Activated naive CD4-positive, alpha-beta T cell treated with anti-CD3 and anti-CD28 coated beads, Interleukin-2, amount 50 U/mL, for 72 hours (primary cell): ENCODE results near the gene OXCT2. TPM values are rescaled to one million over a fixed set of nuclear protein-coding genes. Genes with fewer than 3 reads are reported as not detected.

ENCODE experiments used
- ATAC-seq, 2 donors: fragments of 150-1000 bp; cut with Tn5 transposase; 2 replicates each; pipeline ENCODE4 v1.10.0; 2021; ENCODE audit warnings: mild to moderate bottlenecking in 2 of 2, moderate library complexity in 2 of 2
- DNase-seq, 2 donors: peaks; one replicate each; pipeline ENCODE4 v3.0.0; 2021 to 2022; ENCODE audit warnings: low spot score in 2 of 2
- H3K27ac Mint-ChIP-seq, 2 donors: one replicate each; pipeline ENCODE4 v1.8.0; 2022; ENCODE audit warnings: mild to moderate bottlenecking in 2 of 2, mixed read lengths in 2 of 2
- H3K36me3 Mint-ChIP-seq, 2 donors: one replicate each; pipeline ENCODE4 v1.8.0; 2022; ENCODE audit warnings: mixed read lengths in 2 of 2
- H3K9me3 Mint-ChIP-seq, 2 donors: one replicate each; pipeline ENCODE4 v1.8.0; 2022; ENCODE audit warnings: mixed read lengths in 2 of 2
- total RNA-seq, 2 donors: library from RNA; stranded (reverse); gene quantifications; one replicate each; pipeline ENCODE4 v1.2.3, GENCODE V29; 2022

OXCT2 gene
- total RNA-seq, 2 donors from 2014 or later = 1.2 to 2.9 TPM

DNA sequence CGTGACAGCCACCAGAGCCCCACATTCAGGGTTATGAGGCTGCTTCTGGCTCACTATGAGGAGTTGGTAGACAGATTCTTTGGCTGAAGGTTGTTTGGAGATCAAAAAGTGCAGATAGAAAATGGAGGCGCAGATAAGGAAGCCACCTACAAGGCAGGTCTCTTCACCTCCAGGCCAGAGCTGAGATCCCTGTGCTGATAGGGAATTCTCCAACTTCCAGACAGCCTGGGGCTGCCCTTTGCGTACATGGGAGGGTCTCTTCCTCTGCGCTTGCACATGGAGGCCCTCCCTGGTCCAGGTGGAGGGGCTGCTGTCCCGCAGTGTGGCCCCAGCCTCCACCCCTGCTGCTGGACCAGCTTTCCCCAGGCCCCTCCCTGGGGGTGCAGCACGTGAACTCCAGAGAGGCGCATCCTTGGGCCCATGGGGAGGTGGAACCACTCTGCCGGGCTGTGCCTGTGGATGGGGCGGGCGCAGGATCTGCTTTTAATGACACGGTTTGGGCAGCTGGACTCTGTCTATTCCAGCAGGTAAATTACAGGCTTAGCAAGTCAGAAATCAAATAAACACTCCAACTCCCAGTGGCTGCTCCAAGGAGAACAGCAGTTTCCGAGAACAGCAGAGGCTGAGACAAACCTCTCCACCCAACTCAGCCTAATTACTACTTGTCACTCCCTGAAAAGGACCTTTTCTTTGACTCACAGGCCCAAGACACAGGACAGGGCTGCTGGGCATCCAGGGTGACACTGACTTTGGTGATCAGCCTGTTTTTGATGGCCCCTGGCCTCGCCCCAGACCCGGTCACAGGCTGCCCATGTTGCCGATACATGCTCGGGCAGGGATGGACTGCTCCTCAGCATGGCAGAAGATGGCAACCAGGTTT, 12.4 kb downstream of the OXCT2 start:
- Mint-ChIP-seq H3K27ac (peak overlapping the region in 1 of 2 donors; percentile 50), H3K36me3 (peaks cover 0 to 22% of the 10 kb centered on the region in 2 donors), H3K9me3 (no peaks in the 10 kb centered on the region)
- ATAC-seq = no peak
- no peak for DNase-seq

- H3K27ac Mint-ChIP-seq = no peak overlapping the region
- ATAC-seq = no peak
- no peaks in the 10 kb centered on the region for H3K9me3 Mint-ChIP-seq
- peaks cover under 1 to 27% of the 10 kb centered on the region in 2 donors for H3K36me3 Mint-ChIP-seq
- no peak for DNase-seq
These were observed 13.6 kb downstream of the OXCT2 start for GRCh38 chr1:39757501-39757900.

GRCh38 chr1:39755965-39756659, 15.0 kb downstream of the OXCT2 start:
- Mint-ChIP-seq H3K27ac (peak overlapping the region in 1 of 2 donors; percentile 84), H3K9me3 (no peaks in the 10 kb centered on the region), H3K36me3 (peaks cover 6 to 27% of the 10 kb centered on the region in 2 donors)
- DNase-seq (no peak), ATAC-seq (no peak)

- DNase-seq = no peak
- H3K27ac Mint-ChIP-seq = no peak overlapping the region
- peaks cover 6 to 36% of the 10 kb centered on the region in 2 donors for H3K36me3 Mint-ChIP-seq
- ATAC-seq = no peak
- H3K9me3 Mint-ChIP-seq = no peaks in the 10 kb centered on the region
These were observed 16.1 kb downstream of the OXCT2 start for GRCh38 chr1:39754906-39755504.

DNA sequence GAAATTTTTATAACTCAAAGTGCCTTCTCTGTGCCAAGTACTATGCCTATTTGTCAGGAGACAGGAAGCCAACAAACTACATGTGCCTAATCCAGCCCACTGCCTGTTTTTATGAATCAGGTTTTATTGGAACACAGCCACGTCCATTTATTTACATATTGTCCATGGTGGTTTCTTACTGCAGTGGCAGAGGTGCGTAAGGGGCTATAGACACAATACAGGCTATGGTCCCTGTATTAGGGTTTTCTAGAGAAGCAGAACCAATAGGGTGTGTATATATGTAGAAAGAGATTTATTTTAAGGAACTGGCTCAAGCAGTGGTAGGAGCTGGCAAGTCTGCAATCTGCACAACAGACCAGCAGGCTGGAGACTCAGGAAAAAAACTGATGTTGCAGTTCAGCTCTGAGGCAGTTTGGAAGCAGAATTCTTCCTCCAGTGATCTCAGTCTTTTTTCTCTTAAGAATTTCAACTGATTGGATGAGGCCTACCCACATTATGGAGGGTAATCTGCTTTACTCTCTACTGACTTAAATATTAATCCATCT, 17.1 kb downstream of the OXCT2 start:
- Mint-ChIP-seq H3K27ac (no peak overlapping the region), H3K9me3 (no peaks in the 10 kb centered on the region), H3K36me3 (peaks cover 14 to 31% of the 10 kb centered on the region in 2 donors)
- ATAC-seq = no peak
- DNase-seq = no peak

GRCh38 chr1:39753132-39754025, 17.8 kb downstream of the OXCT2 start:
- Mint-ChIP-seq H3K27ac (no peak overlapping the region), H3K36me3 (peaks cover 14 to 29% of the 10 kb centered on the region in 2 donors), H3K9me3 (no peaks in the 10 kb centered on the region)
- ATAC-seq (no peak), DNase-seq (no peak)

DNA sequence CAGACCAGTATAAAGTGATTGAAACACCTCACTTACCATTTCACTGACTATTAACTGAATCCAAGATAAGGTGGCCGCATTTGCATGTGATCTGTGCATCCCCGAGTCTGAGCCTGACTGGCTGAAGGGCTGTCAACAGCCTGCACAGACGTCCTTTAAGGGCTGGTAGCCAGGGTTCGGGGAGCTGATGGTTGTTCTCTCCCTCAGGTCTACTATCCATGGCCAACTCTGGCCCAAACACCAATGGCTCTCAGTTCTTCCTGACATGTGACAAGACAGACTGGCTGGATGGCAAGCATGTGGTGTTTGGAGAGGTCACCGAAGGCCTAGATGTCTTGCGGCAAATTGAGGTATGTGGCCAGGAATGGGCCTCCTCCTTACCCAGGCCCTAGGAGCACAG, 18.4 kb downstream of the OXCT2 start:
- no peak for ATAC-seq
- Mint-ChIP-seq H3K27ac (no peak overlapping the region), H3K9me3 (no peaks in the 10 kb centered on the region), H3K36me3 (peaks cover 14 to 32% of the 10 kb centered on the region in 2 donors)
- no peak for DNase-seq

GRCh38 chr1:39751595-39751994, 19.6 kb downstream of the OXCT2 start:
- no peak overlapping the region for H3K27ac Mint-ChIP-seq

DNA sequence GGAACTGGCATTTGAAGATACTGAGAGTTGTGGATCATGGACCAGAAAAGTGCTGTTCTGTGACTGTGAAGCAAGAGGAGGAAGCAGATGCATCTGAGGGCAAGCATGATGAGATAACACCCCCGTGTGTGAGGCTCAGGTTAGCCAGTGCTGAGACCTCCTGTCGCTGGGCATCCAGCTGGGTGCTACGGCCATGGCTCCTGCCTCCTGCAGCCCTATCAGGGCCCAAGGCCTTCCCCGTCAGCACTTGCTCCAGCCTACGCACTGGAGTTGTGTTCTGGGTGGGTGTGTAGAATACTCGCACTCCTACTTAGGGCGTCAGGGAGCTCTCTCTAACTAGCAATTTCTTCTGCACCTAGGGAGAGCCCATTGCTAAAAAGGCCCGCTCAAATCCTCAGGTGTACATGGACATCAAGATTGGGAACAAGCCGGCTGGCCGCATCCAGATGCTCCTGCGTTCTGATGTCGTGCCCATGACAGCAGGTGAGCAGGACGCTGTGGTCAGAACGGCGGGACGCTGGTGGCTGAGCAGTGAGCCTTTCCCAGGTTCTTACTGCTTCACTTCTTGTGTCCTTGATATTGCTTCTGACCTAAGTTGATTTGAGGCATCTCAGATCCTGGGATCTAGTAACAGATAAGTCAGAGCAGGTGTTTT, 26.0 kb downstream of the OXCT2 start:
- peaks cover 27 to 30% of the 10 kb centered on the region in 2 donors for H3K36me3 Mint-ChIP-seq
- no peak for ATAC-seq
- no peak overlapping the region for H3K27ac Mint-ChIP-seq
- no peak for DNase-seq
- no peaks in the 10 kb centered on the region for H3K9me3 Mint-ChIP-seq

More at GRCh38 chr1:39751595-39751994, 19.6 kb downstream of the OXCT2 start:
- DNase-seq = no peak
- ATAC-seq = no peak
- H3K9me3 Mint-ChIP-seq = no peaks in the 10 kb centered on the region
- H3K36me3 Mint-ChIP-seq = peaks cover 19 to 33% of the 10 kb centered on the region in 2 donors

GRCh38 chr1:39738622-39739366, 32.4 kb downstream of the OXCT2 start, which contains the start of gene PPIE:
PPIE (plus strand) TSS chr1:39738882; CDS start chr1:39738901, 19 bp downstream.
- ATAC-seq = peak; percentile 97 to 99
- DNase-seq = peak; percentile 91 to 92
- Mint-ChIP-seq H3K27ac (peak within 1 kb of the TSS; percentile 89 to 97), H3K36me3 (peaks cover 22 to 28% of the 10 kb centered on the region in 2 donors), H3K9me3 (peaks cover 0 to 10% of the 10 kb centered on the region in 2 donors)

GRCh38 chr1:39737546-39738169, 33.5 kb downstream of the OXCT2 start:
- ATAC-seq (no peak), DNase-seq (no peak)
- Mint-ChIP-seq H3K27ac (no peak overlapping the region), H3K36me3 (peaks cover 22 to 28% of the 10 kb centered on the region in 2 donors), H3K9me3 (peaks cover 0 to 10% of the 10 kb centered on the region in 2 donors)

DNA sequence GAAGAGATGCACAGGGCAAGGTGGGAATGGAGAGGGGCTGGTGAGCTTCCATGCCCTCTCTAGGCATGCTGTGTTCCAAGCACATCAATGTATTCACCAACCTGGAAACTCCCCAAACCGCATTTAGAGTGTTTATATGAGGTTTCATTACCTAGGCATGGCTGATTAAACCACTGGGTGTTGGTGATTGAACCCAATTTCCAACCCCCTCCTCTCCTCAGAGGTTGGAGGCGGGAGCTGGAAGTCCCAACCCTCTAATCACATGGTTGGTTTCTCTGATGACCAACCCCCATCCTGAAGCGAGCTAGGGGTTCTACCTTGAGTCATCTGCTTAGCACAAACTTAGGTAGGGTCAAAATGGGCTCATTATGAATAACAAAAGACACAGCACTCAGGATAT, 35.4 kb downstream of the OXCT2 start:
- DNase-seq (no peak), ATAC-seq (peak; percentile 24 to 29)
- H3K36me3 Mint-ChIP-seq = peaks cover 13 to 20% of the 10 kb centered on the region in 2 donors
- H3K27ac Mint-ChIP-seq = no peak overlapping the region
- peaks cover 0 to 10% of the 10 kb centered on the region in 2 donors for H3K9me3 Mint-ChIP-seq

- no peak for DNase-seq
- Mint-ChIP-seq H3K9me3 (peaks cover 0 to 10% of the 10 kb centered on the region in 2 donors), H3K27ac (no peak overlapping the region), H3K36me3 (peaks cover 0 to 6% of the 10 kb centered on the region in 2 donors)
- peak in 1 of 2 donors; percentile 51 for ATAC-seq
These were observed 38.0 kb downstream of the OXCT2 start for GRCh38 chr1:39733161-39733560.

DNA sequence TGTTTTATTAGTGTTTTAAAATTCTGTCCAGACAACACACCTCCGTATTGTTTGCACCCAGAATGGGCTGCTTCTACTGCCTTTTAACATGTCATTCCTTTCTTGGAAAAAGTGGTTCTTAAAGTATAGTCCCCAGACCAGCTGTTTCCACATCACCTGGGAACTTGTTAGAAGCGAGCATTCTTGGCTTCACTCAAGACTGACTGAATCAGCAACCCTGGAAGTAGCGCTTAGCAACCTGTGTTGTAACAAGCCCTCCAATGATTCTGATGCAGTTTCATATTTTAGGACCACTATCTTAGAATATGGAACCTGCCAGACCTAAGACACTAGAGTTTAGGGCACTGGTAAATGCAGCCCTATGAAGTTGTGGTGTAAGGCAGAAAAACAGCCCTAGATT, 38.4 kb downstream of the OXCT2 start:
- H3K27ac Mint-ChIP-seq = no peak overlapping the region
- ATAC-seq (peak in 1 of 2 donors; percentile 31), DNase-seq (no peak)
- peaks cover 0 to 8% of the 10 kb centered on the region in 2 donors for H3K9me3 Mint-ChIP-seq
- H3K36me3 Mint-ChIP-seq = peaks cover 0 to 6% of the 10 kb centered on the region in 2 donors
